Measurements from ENCODE around the gene RORC.
A peak's percentile ranks its signal among the peaks of the same experiment; 100 is the strongest.
"Not testable (repeated sequence)": the region's sequence is repeated elsewhere in the genome, so short reads cannot be mapped to it uniquely, and the experiment has no call there.

The RORC gene

GRCh38 chr1:151803915-151804314 lies 27.7 kb downstream of the RORC start:
- DNase-seq, result no peak

DNA sequence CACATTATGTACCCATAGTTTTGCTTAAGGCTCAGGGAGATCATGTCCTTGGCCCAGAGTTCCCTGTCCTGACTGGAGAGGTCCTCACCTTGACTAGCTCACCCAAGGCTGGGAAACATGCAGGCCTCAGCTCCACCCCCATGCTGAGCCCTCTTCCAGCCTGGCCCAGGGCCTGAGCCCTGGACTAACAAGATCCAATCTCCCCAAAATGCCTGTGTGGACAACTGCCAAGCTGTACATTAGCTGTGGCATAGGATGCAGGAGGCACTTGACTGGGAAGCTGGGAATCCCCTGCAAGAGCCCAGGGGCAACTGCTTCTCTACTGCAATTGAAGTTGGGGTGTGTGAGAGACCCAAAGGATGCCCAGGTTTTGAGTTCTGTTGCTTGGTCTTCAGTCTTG lies 28.4 kb downstream of the RORC start:
- no peak for DNase-seq

DNA sequence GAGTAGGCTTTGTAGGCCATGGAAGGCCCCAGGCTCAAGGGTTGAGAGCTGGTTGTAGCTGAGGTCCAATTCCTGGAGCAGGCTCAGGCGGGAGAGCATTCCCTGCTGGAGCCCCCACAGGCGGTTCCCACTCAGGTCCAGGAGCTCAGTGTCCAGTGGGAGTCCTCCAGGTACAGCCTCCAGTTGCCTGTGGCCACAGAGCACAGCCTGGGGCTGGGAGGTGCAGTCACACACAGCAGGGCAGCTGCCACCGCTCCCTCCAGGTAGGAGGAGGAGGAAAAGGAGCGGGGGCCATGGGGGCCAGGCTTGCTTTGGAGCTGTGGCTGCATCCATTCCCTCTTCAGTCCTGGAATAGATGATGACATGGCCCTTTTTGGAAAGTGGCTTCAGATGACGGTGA lies 29.2 kb downstream of the RORC start:
- DNase-seq, result no peak

DNA sequence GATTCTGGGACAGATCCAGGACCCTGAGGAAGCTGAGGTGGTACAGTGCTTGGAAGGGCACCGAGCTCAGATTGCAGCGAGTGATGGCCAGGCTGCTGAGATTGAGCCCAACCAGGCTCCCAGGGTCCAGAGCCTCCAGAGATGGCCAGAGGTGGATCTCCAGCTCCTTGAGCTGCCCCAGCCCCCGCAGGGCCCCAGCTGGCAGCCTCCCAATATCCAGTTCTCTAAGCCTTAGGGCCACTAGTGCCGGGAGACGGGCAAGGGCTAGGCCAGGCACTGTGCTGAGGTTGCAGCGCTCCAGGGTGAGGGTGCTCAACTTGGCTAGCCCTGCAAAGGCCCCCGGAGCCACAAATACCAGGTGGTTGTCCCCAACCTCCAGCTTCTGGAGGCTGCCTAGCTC lies 29.8 kb downstream of the RORC start:
- no peak for DNase-seq

DNA sequence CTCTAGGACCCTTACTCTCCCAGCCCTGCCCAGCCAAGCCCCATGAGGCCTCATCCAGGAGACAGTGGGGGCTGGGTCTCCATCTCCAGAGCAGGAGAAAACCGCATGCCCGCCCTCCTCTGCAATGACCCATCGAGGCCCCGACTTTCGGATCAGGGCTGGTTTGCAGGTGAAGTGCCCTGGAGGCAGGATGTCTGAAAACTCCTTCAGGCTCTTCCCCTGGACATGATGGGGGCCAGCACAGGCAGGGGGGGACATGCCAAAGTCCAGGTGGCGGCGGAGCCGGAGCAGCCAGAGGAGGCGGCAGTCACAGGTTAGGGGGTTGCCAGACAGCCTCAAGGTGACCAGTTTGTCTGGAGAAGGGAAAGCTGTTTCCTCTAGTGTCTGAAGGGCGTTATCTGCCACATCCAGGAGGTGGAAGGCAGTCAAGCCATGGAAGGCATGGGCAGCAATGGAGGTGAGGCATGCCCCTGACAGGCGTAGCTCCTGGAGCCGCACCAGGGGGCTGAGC lies 30.2 kb downstream of the RORC start:
- no peak for DNase-seq

- no peak for DNase-seq
Measured at GRCh38 chr1:151800830-151801229, 30.8 kb downstream of the RORC start.

GRCh38 chr1:151799179-151800022 lies 32.2 kb downstream of the RORC start:
- DNase-seq, result no peak

- no peak for DNase-seq
Measured at GRCh38 chr1:151798571-151798970, 33.0 kb downstream of the RORC start.

DNA sequence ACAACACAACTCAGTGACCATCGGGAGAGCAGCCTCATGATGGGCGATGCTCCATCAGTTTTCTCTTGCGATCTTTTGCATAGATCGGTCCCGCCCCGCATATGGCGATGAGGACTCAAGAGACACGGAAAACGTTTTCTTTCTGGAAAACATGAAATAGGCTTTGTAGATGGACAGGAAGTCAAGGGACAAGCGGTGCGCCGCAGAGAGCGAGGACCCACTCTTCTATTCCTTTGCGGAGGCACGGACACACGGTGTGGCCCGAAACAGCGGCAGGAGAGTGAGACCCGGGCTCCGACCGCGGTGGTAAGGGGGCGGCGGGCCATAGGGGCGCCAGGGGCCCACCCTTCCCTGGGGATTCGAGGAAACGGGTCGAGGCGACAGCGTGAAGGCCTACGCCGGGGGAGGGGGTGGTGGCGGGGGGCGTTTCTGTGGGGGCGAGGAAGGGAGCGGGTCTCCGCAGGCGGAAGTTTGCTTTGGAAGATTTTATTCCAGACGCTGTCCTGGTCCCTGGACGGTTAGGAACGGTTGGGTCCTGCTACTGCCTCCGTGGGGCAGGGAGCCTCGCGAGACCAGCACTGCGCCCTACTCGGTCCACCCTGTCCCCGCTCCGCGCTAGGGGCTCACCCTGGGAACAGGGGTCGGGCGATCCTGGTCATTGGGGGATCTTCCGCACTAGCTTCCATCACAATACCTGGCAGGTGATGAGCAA lies 40.5 kb downstream of the RORC start:
- DNase-seq, result no peak

DNA sequence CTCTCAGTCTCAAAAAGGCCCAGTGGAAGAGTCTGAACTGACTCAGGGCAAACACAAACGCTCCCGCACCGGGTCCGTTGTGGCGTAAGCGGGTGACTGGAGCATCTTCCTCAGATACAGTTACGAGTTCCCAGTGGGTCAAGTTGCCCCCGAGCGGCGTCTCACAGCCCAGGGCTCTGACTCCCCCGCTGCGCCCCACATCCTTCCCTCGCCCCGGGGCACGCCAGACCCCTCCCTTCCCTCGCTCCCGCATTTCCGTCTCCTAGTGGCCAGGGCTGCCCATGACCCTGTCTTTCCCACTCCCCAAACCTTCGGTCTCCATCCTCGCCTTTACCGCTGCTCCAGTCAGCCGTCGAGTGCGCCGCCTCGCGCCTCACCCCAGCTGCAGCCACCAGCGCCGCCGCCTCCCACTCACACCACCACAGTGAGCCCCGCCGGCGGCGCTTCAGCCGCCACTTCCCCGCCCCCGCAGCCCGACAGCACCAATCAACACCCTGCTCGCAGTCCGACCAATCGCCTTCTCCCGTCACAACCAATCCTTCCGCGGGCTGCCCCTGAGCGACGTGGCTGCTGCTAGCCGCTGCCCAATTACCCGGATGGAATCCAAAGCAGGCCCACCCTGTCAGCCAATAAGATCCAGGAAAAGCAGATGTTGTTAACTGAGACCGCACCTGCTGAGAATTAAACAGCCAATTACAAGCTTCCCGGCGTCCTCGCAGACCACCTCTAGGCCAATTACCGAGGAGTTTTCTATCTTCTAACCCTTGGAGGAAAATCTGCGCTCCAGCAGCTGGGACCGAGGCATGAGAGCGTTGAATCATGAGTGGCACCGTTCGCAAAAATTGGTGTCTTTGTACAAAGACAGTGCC lies 41.3 kb downstream of the RORC start, which contains the start of gene TDRKH:
Gene TDRKH (minus strand): TSS at position 430 of the 869 bp plus-strand sequence. CDS start 7,478 bp downstream, outside the sequence.
- DNase-seq, result peak; percentile 98

- no peak for DNase-seq
Measured at GRCh38 chr1:151787689-151788088, 43.9 kb downstream of the RORC start.

DNA sequence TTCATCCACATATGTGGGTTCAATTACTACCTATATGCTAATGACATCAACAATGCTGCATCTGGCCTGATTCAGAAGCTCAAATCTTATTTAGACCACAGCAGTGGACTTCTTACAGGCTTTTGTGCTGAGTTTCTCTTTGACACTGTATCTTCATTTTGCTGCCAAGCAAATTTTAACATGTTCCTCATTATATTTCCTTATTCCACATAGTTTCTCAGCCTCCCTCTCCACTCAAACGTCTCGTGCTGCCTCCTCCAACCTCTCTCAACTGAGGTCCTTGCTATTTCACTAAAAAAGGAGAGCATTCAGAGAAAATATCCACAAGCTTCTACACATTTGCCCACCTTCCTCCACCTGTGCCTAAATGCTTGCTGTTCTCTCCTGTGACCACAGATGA lies 47.8 kb downstream of the RORC start:
- DNase-seq, result no peak

GRCh38 chr1:151782741-151783140 lies 48.9 kb downstream of the RORC start:
- no peak for DNase-seq

DNA sequence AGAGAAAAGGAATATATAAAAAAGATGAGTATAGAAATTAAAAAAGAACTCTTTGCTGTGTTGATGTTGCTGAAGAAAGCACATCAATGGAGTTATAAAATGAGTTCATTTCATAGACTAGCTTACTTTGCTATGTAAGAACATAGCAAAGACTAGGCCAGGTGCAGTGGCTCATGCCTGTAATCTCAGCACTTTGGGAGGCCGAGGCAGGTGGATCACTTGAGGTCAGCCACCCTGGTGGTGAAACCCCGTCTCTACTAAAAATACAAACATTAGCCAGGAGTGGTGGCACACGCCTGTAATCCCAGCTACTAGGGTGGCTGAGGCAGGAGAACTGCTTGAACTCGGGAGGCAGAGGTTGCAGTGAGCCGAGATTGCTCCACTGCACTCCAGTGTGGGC lies 49.6 kb downstream of the RORC start:
- not testable (repeated sequence) for DNase-seq

DNA sequence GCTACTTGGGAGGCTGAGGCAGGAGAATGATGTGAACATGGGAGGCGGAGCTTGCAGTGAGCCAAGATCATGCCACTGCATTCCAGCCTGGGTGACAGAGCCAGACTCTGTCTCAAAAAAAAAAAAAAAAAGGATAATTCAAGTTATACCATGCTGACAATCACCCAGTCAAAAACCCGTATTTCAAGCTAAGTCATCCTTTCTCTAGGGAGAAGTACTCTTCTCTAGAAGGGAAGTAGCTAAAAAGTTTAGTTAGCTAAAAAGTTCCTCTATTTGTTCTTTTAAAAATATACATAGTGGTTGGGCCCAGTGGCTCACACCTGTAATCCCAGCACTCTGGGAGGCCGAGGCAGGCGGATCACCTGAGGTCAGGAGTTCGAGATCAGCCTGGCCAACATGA lies 50.9 kb downstream of the RORC start:
- DNase-seq, result not testable (repeated sequence)

GRCh38 chr1:151779852-151780251 lies 51.8 kb downstream of the RORC start:
- DNase-seq, result no peak

DNA sequence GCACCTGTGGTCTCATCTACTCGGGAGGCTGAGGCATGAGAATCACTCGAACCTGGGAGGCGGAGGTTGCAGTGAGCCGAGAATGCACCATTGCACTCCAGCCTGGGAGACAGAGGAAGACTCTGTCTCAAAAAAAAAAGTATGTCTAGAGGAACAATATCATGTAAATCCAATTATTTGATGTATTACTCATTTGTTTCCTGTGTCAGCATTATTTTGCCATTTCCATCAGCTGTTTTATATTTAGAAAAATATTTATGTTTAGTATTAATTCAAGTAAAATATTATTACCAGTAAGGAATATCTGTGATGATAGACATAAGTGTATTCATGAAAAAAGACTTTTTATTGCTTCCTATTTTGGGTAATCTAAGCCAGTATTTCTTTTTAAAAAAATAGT lies 54.3 kb downstream of the RORC start:
- no peak for DNase-seq

- DNase-seq, result no peak
Measured at GRCh38 chr1:151776665-151777062, 54.9 kb downstream of the RORC start.

DNA sequence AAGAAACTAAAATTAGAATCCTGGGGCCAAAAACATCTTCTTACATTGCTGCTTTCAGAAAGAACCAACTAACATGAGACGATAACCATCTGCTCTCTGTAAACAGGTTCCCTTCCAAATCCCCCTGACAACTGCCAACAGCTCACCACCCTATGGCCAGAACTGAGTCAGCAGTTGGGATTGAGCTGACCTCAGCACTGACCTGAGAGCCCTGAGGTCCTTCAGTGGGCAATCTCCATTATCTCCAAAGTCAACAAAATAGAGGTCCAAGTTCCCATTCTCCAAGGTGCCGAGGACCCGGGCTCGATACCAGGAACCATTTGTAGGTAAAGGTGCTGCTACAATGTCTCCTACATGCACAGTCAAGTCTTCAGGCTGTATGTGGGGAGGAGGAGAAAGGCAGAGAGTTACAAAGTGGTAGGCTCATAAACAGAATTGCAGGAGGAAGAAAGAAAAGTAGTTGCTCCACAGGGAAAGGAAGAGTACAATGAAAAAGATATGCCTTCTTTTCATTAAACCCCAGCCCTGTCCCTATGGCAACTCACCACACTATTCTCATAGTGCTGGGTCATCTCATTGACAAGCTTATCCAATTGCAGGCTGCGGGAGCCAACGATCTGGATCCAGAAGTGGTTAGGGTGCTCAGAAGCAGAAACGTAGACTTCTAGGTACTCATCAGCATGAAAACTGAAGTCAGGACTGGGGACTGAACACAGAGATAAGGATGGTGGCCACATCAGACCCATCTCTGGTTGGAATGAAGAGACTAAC lies 55.5 kb downstream of the RORC start:
- no peak for DNase-seq

- no peak for DNase-seq
Measured at GRCh38 chr1:151774256-151774922, 57.2 kb downstream of the RORC start.

DNA sequence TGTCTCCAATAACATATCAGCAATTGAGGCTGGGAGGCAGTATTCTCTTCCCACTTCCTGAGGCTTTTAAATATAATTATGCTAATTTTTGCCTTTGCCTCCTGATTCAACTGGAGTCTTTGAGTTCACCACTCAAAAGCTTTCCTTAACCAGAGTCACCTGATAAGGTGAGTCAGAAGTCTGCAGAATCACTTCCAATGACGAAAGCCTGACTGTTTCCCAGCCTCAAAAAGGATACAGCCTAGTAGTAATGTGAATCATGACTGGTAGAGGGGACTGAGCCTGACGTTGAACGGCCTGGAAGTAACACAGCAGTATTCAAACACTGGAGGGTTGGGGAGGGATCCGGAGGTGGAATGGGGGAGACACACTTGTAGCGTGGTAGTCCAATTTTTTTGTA lies 57.9 kb downstream of the RORC start:
- DNase-seq, result no peak

DNA sequence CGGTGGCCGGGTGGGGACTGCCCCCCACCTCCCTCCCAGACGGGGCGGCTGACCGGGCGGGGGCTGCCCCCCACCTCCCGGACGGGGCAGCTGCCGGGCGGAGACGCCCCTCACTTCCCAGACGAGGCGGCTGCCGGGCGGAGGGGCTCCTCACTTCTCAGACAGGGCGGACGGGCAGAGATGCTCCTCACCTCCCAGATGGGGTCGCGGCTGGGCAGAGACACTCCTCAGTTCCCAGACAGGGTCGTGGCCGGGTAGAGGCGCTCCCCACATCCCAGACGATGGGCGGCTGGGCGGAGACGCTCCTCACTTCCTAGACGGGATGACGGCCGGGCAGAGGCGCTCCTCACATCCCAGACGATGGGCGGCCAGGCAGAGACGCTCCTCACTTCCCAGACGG lies 62.3 kb downstream of the RORC start:
- DNase-seq, result not testable (repeated sequence)

Data from activated gamma-delta T cell treated with Interleukin-2 at 50 U/mL for 16 hours (primary cell).